Hematopoietic multipotent progenitor cell treated with erythropoietin and hydrocortisone succinate and interleukin-3 and kit ligand, for 6 days (in vitro differentiated cells): ENCODE measurements around the gene ATP10D.
"Not testable (repeated sequence)": the region's sequence is repeated elsewhere in the genome, so short reads cannot be mapped to it uniquely, and the experiment has no call there.

Experiments
- DNase-seq: peaks from one replicate; pipeline ENCODE4 v3.0.0-alpha.2; 2015

ATP10D gene

GRCh38 chr4:47485047-47485692 is at the start of gene ATP10D:
Gene ATP10D (plus strand): TSS chr4:47485275. CDS start chr4:47512541, 27,266 bp downstream.
- DNase-seq, result peak; percentile 91

GRCh38 chr4:47442980-47443379 is 42.1 kb upstream of the ATP10D start:
- DNase-seq, result peak; percentile 37

DNA sequence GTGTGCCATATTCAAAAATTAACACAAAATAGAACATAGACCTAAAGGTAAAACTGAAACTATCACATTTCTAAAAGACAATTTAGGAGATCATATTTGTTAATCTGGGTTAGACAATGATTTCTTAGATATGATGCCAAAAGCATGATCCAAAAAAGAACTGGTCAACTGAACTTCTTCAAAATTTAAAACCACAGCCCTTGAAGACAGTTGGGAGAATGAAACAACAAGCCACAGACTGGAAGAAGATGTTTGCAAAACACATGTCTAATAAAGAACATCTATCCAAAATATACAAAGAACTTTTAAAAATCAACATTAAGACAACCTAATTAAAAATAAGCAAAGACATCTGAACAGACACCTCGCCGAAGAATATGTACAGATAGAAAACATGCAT is 41.0 kb upstream of the ATP10D start:
- DNase-seq, result peak; percentile 54

DNA sequence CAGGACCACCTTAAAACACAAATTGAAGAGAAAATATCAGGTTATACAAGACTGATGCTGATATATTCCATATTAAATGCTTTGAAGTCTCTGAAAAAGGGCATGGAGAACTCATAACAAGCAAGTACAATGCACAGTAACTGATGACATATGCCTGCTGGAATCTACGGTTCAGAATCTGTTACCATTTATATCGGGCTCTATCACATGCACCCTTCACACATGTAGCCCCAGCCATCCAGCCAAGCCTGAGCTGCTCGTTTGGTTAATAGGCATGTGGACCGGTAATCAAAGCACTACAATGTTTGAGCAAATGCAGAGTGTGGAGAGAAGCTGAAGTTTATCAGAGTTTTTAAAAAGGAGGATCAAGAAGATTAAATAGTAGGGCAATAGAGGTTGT is 33.4 kb upstream of the ATP10D start:
- no peak for DNase-seq

DNA sequence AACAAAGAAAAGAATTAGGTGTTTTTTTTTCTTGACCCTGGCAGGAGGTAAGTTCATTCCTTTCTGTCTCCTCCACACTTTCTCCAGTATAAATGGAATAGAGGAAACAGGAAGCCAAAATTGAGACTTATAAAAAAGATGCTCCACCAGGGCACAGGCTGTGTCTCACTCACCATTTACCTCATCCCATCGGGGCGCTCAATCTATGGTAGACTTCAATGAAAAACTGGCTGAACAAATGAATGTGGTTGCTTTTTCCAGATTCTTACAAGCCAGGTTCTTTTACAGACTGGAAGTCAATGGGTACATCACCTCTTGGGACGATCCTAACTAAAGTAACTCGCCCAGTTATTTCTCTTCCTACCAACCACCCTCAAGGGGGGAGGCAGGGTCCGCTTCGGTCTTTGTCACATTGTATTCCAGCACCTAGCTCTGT is 22.3 kb upstream of the ATP10D start:
- DNase-seq, result peak; percentile 48

DNA sequence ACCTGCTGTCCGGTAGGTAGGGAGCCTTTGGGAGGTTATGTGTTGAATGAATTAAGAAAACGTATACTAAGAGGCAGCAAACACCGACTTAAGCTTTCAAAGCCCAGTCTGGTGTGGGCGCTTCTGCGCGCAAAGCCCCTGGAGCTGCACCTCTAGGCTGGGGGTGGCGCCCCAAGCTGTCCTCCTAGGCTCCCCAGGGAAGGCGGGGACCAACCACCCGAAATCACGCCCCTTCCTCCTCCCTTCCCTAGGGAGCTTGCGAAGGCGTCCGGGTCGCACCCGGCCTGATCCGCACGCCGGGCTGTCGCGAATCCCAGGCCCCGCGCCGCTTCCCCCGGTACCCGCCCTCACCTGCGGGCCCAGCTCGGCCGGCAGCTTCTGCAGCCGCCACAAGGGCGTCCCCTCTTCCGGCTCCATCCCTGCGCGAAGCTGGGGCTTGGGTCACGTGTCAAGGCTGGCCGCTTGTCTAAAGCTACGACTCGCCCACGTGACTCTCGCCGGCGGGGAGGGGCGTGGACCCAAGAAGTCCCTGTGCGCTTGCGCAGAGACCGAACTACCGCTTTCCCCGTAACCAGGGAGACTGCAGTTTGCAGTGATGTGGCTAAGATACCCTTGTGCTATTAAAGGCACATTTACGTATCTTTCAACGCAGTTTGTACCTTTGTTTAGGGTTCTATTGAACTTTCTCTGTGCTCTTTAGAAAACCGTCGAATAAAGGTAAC is 21.7 kb upstream of the ATP10D start, which contains the start of gene COMMD8:
Gene COMMD8 (minus strand): TSS at position 468 of the 722 bp plus-strand sequence. CDS start 51 bp downstream, at position 417.
- DNase-seq, result peak; percentile 99

GRCh38 chr4:47465004-47465403 is 20.1 kb upstream of the ATP10D start:
- DNase-seq, result peak; percentile 67

DNA sequence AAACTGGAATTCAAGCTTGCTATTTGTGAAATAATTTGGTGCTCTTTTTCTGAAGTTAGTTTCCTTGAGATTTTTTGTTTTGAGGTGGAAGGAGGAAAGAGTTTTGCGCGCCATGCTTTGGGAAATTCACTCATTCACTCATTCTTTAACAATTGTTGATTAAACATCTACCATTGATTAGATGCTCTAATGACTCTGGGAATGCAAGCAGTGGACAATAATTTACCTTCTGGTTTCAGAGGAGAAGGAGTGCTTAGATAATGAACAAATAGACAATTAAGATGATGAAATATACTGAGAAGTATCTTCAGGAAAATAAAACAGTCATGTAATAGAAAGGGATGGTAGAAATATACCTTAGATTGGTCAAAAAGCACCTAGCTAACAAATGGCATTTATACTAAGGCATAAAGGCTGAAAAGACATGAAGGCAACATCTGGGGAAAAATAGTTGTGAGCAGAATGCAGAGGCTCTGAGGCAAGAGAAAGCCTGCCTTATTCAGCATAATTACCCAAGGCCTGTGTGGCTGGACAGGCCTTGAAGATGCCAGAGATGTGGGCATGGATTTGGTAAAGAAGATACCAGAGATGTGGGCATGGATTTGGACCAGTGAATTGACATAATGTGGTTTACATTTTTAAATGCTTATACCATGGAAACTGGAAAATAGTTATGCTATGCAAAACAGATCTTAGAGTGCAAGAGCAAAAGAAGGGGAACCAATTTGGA is 18.9 kb upstream of the ATP10D start:
- no peak for DNase-seq

GRCh38 chr4:47468706-47469365 is 16.2 kb upstream of the ATP10D start:
- DNase-seq, result no peak

DNA sequence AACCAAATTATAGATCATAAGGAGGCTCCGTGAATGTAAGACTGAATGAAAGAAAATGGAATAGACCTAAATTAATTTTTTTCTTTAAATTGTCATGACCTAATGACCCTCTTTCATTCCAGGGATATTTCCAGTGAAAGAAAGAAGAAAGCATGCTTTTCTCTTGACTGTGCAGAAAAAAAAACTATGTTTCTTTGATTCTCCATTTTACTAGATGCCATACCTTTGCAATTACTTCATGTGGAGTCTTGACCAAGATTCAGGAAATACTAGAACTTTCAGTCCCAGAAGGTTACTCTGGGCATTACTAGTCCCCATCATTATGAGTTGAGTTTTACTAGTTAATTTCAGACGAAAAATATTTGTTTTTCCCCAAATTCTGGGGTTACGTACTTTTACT is 15.1 kb upstream of the ATP10D start:
- no peak for DNase-seq

- no peak for DNase-seq
Measured at GRCh38 chr4:47471064-47471463, 14.0 kb upstream of the ATP10D start.

DNA sequence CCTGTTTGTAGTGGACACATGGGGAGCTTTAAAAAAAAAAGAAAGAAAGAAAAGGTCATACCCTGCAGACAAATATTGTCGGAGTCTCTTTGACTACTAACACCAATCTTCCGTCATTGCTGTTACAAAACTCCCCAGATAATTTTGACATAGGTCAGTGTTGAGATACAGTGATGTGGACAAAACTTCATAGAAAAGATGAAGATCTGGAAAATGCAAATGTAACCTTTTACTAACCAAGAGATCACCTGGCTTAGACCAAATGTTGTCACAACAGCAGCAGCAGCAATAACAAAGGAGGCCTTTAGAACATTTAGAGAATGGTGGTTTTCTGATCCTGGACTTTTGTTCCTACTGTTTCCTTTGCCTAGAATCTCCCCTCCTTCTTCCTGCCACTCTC is 13.5 kb upstream of the ATP10D start:
- peak; percentile 50 for DNase-seq

GRCh38 chr4:47473141-47473750 is 11.8 kb upstream of the ATP10D start:
- peak; percentile 54 for DNase-seq

GRCh38 chr4:47474799-47475198 is 10.3 kb upstream of the ATP10D start:
- no peak for DNase-seq

DNA sequence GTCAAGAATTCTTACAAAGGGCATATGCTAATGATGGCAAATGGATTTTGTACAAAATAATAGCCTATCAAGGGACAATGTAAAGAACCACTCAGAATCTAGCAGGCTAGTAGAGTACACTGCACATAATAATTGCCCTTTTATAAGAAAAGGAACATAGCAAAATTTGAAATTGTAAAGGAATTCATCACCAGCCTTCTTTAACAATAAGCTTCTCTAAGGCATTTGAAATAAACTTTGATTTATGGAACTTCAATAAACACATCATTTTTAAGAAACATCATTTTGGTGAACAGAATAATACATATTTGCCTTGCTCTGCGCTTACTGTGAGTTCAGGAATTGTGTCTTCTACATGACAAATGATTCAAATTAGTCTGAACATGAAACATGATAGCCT is 9.7 kb upstream of the ATP10D start:
- DNase-seq, result no peak

GRCh38 chr4:47478804-47479203 is 6.3 kb upstream of the ATP10D start:
- no peak for DNase-seq

GRCh38 chr4:47482326-47482725 is 2.7 kb upstream of the ATP10D start:
- no peak for DNase-seq

GRCh38 chr4:47483745-47484144 is 1.3 kb upstream of the ATP10D start:
- no peak for DNase-seq

- DNase-seq, result no peak
Measured at GRCh38 chr4:47484168-47484567, 907 bp upstream of the ATP10D start.

DNA sequence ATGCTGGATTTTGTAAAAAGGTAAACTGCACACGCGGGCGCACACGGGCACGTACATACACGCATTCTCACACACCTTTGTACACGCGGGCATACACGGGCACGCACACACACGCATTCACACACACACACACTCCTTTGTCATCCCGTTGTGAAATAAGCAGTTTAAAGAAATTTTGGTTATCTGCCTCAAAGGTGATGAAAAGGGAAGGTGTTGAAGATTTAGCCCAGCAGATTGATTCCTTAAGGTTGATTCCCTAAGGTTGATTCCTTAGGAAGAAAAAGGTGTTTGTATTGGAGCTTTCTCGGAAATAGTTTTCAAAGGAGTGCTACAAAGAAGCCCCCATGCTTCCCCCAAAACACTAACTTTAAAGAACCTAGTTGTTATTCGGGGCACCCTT is 693 bp downstream of the ATP10D start:
- DNase-seq, result no peak

DNA sequence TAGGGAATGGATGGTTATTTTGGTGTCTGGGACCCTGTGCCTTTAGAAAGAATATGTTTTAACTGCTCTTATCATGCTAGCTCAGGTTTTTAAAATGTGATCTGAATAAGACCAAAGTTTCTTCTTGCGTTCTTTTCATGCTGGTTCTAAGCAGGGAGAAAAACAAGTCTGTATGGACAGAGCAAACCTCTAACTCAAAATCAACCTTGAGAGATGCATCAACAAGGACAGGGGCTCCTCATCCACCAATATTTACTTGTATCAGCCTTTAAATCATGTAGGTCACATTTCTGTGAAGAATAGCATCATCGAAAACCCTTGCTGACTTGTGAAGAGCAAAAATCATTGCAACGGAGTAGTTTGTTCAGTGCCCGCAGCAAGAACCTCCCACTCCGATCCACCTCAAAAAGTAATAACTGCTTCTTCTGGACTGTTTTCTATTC is 1.2 kb downstream of the ATP10D start:
- DNase-seq, result no peak

GRCh38 chr4:47486727-47487126 is 1.7 kb downstream of the ATP10D start:
- DNase-seq, result not testable (repeated sequence)

DNA sequence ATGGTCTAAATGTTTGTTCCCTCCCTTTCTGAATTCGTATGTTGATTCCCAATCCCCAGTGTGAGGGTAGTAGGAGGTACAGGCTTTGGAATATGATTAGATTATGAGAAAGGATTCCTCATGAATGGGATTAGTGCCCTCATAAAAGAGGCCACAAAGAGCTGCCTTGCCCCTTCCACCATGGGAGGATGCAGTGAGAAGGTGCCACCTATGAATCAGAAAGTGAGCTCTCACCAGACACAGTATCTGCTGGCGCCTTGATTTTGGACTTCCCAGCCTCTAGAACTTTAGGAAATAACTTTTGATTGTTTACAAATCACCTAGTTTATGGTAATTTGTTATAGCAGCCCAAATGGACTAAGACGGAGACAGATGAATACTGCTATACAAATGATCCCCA is 3.6 kb downstream of the ATP10D start:
- DNase-seq, result no peak
